Tibial nerve (tissue), 4 donors: ENCODE data around the gene DYRK1A. TPM values are rescaled to one million over a fixed set of nuclear protein-coding genes. Genes with fewer than 3 reads are reported as not detected.

Experiments
- DNase-seq, 2 donors: peaks; one replicate each; pipeline ENCODE4 v3.0.0-alpha.2; 2019; ENCODE audit warnings: low spot score in 2 of 2
- H3K27ac ChIP-seq, 4 donors: fragments of 200-600 bp; sonication (generic) in 3 of 4; one replicate each; pipeline ENCODE4 v1.5.1; 2017 to 2019; ENCODE audit warnings: mild to moderate bottlenecking in 1 of 4
- H3K27me3 ChIP-seq, 2 donors: fragments of 200-600 bp; sonication (generic) in 1 of 2; one replicate each; pipeline versions ENCODE4 v1.5.1 to v1.6.0; 2017 to 2019
- H3K36me3 ChIP-seq, 3 donors: fragments of 200-600 bp; sonication (generic); one replicate each; pipeline ENCODE4 v1.5.1; 2018 to 2019
- H3K4me1 ChIP-seq, 4 donors: fragments of 200-600 bp; sonication (generic) in 3 of 4; one replicate each; pipeline ENCODE4 v1.5.1; 2017 to 2019
- H3K4me3 ChIP-seq, 4 donors: fragments of 200-600 bp; sonication (generic) in 3 of 4; one replicate each; pipeline ENCODE4 v1.5.1; 2017 to 2019; ENCODE audit warnings: mild to moderate bottlenecking in 1 of 4, moderate library complexity in 1 of 4
- H3K9me3 ChIP-seq, 4 donors: fragments of 200-600 bp; sonication (generic) in 3 of 4; one replicate each; pipeline ENCODE4 v1.5.1; 2017 to 2019
- EP300 ChIP-seq, 2 donors: sonication (generic); formaldehyde crosslinking; IDR thresholded peaks; one replicate each; pipeline ENCODE4 v1.6.1; 2017; ENCODE audit warnings: antibody characterized with exemption in 2 of 2, mild to moderate bottlenecking in 1 of 2
- POLR2A ChIP-seq, 2 donors: fragments of 450-650 bp; IDR thresholded peaks; one replicate each; pipeline ENCODE4 v1.6.1; 2017; ENCODE audit warnings: antibody characterized with exemption in 2 of 2, mild to moderate bottlenecking in 2 of 2, moderate library complexity in 2 of 2
- WGBS, 2 donors: methylation state at CpG; one replicate each; pipeline ENCODE4 v1.1.5; 2018; 5-methylcytosine and 5-hydroxymethylcytosine counted together
- total RNA-seq, 4 donors: library from RNA; depleted of rRNA; stranded (reverse); fragments of >200 nt; gene quantifications; one replicate each; pipeline ENCODE4 v1.1.0, GENCODE V29; 2016
- TF ChIP-seq, protein P1 (sequence below), 5 experiments: fragments of 200-600 bp in 3 of 5; fragments of 450-650 bp in 2 of 5; sonication (generic) in 3 of 5; IDR thresholded peaks; one replicate each; pipeline ENCODE4 v1.5.1; 2016 to 2019; ENCODE audit warnings: antibody characterized with exemption in 5 of 5, mild to moderate bottlenecking in 3 of 5, moderate library complexity in 2 of 5

The DYRK1A gene
- total RNA-seq, 4 donors from 2014 or later, result 65.8 to 81.6 (median 68.2) TPM

- no peak for DNase-seq
- Histone ChIP-seq H3K4me3 (no peak overlapping the region), H3K27me3 (no peaks in the 10 kb centered on the region), H3K27ac (peak overlapping the region in 1 of 4 donors; percentile 35), H3K4me1 (peaks cover 0 to 78% (median 46%) of the 10 kb centered on the region in 4 donors), H3K9me3 (no peaks in the 10 kb centered on the region), H3K36me3 (no peaks in the 10 kb centered on the region)
- no peak for TF ChIP-seq EP300 (IDR thresholded peaks at IDR 0.05)
- WGBS, 2 donors, result 26 to 34% methylated on average over 4 of the region's 4 CpGs
Observed at GRCh38 chr21:37461479-37461878, 94.9 kb downstream of the DYRK1A start.

DNA sequence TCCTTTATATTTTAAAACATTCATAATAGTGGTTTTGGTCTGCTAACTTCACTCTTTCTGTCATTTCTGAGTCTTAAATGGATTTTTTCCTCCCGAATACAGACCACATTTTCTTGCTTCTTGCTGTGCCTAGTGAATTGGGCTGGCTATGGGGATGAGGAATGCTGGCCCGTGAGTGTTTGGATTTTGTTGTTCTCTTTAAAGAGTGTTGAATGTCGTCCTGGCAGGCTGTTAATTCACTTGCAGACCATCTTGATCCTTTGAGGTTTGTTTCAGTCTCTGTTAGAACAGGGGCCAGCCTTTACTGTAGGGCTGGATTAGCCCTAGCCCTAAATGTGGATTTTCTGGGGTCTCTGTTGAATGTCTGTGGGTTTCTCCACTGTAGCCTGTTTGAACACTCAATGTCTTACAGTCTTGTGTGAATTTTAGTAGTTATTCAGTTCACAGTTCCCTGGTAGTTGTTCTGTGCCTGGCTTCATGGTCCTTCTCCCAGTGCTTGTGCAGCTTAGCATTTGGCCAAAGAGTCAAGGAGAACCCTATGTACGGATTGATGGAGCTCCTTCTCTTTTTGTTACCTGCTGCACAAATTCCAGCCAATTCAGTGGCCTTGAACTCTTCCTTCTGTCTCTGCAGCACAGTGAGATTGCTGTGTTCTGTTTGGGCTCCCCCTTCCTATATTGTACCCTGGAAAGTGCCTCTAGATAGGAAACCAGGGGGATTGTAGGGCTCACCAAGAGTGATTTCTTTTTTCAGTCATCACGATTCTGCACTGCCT is 95.7 kb downstream of the DYRK1A start:
- 54 to 63% methylated on average over 5 of the region's 5 CpGs for WGBS, 2 donors
- peaks cover 0 to 70% (median 41%) of the 10 kb centered on the region in 4 donors for H3K4me1 ChIP-seq
- TF ChIP-seq POLR2A (IDR thresholded peaks at IDR 0.05), result no peak
- TF ChIP-seq EP300 (IDR thresholded peaks at IDR 0.05), result no peak
- TF ChIP-seq, protein P1, sequence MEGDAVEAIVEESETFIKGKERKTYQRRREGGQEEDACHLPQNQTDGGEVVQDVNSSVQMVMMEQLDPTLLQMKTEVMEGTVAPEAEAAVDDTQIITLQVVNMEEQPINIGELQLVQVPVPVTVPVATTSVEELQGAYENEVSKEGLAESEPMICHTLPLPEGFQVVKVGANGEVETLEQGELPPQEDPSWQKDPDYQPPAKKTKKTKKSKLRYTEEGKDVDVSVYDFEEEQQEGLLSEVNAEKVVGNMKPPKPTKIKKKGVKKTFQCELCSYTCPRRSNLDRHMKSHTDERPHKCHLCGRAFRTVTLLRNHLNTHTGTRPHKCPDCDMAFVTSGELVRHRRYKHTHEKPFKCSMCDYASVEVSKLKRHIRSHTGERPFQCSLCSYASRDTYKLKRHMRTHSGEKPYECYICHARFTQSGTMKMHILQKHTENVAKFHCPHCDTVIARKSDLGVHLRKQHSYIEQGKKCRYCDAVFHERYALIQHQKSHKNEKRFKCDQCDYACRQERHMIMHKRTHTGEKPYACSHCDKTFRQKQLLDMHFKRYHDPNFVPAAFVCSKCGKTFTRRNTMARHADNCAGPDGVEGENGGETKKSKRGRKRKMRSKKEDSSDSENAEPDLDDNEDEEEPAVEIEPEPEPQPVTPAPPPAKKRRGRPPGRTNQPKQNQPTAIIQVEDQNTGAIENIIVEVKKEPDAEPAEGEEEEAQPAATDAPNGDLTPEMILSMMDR (IDR thresholded peaks at IDR 0.05), result no peak

GRCh38 chr21:37463083-37463801 is 96.7 kb downstream of the DYRK1A start:
- 29 to 32% methylated on average over 6 of the region's 6 CpGs for WGBS, 2 donors
- TF ChIP-seq EP300 (IDR thresholded peaks at IDR 0.05), result no peak
- TF ChIP-seq, protein P1 (IDR thresholded peaks at IDR 0.05), result peak; percentile 32 to 66 (median 47)
- Histone ChIP-seq H3K36me3 (no peaks in the 10 kb centered on the region), H3K27me3 (no peaks in the 10 kb centered on the region), H3K27ac (no peak overlapping the region), H3K9me3 (no peaks in the 10 kb centered on the region), H3K4me1 (peaks cover 0 to 66% (median 33%) of the 10 kb centered on the region in 4 donors), H3K4me3 (no peak overlapping the region)
- DNase-seq, result no peak

More for the DNA sequence above, 95.7 kb downstream of the DYRK1A start:
- Histone ChIP-seq H3K4me3 (no peak overlapping the region), H3K9me3 (no peaks in the 10 kb centered on the region), H3K36me3 (no peaks in the 10 kb centered on the region), H3K27me3 (no peaks in the 10 kb centered on the region), H3K27ac (peak overlapping the region in 1 of 4 donors; percentile 35)
- no peak for DNase-seq

DNA sequence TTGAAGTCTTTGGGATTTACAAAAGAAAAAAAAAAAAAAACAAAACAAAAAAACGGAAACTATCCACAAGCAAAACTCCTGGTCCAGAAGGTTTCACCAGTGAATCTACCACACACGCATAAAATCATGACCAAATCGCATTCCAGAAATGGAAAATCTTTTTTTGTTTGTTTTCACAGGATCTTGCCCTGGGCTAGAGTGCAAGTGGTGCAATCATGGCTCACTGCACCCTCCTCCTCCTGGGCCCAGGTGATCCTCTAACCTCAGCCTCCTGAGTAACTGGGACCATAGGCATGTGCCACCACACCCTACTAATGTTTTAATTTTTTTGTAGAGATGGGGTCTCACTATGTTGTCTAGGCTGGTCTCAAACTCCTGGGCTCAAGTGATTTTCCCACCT is 100.5 kb downstream of the DYRK1A start:
- TF ChIP-seq EP300 (IDR thresholded peaks at IDR 0.05) (no peak), POLR2A (IDR thresholded peaks at IDR 0.05) (no peak)
- TF ChIP-seq, protein P1 (IDR thresholded peaks at IDR 0.05), result no peak
- no peak overlapping the region for H3K4me3 ChIP-seq
- 92 to 94% methylated on average over 3 of the region's 3 CpGs for WGBS, 2 donors
- H3K27ac ChIP-seq, result no peak overlapping the region
- H3K36me3 ChIP-seq, result no peaks in the 10 kb centered on the region
- H3K4me1 ChIP-seq, result peaks cover 0 to 30% (median 13%) of the 10 kb centered on the region in 4 donors
- DNase-seq, result no peak
- no peaks in the 10 kb centered on the region for H3K27me3 ChIP-seq
- no peaks in the 10 kb centered on the region for H3K9me3 ChIP-seq

GRCh38 chr21:37468909-37469308 is 102.3 kb downstream of the DYRK1A start:
- Histone ChIP-seq H3K27me3 (no peaks in the 10 kb centered on the region), H3K36me3 (no peaks in the 10 kb centered on the region), H3K27ac (no peak overlapping the region), H3K9me3 (no peaks in the 10 kb centered on the region), H3K4me3 (no peak overlapping the region), H3K4me1 (peaks cover 0 to 15% (median 2%) of the 10 kb centered on the region in 4 donors)
- no peak for DNase-seq
- WGBS, 2 donors, result 90 to 96% methylated on average over 4 of the region's 4 CpGs
- no peak for TF ChIP-seq EP300 (IDR thresholded peaks at IDR 0.05)
- TF ChIP-seq POLR2A (IDR thresholded peaks at IDR 0.05), result no peak

- TF ChIP-seq POLR2A (IDR thresholded peaks at IDR 0.05) (no peak), EP300 (IDR thresholded peaks at IDR 0.05) (no peak)
- TF ChIP-seq, protein P1 (IDR thresholded peaks at IDR 0.05), result no peak
- no peak overlapping the region for H3K27ac ChIP-seq
- DNase-seq, result no peak
- WGBS, 2 donors, result 93 to 96% methylated on average over 5 of the region's 5 CpGs
- H3K36me3 ChIP-seq, result no peaks in the 10 kb centered on the region
- peaks cover 0 to 10% (median 0%) of the 10 kb centered on the region in 4 donors for H3K4me1 ChIP-seq
- no peaks in the 10 kb centered on the region for H3K27me3 ChIP-seq
- H3K9me3 ChIP-seq, result no peaks in the 10 kb centered on the region
- H3K4me3 ChIP-seq, result no peak overlapping the region
Observed at GRCh38 chr21:37469441-37469840, 102.9 kb downstream of the DYRK1A start.
